Omental fat pad (tissue), 4 donors: ENCODE results near the gene CSMD2. TPM values are rescaled to one million over a fixed set of nuclear protein-coding genes. Genes with fewer than 3 reads are reported as not detected.

Source experiments
- ATAC-seq: fragments of 150-250 bp; one replicate; pipeline ENCODE4 v1.9.1; 2016; ENCODE audit warnings: mild to moderate bottlenecking, moderate library complexity; ENCODE audit not compliant: low FRiP score
- DNase-seq: peaks from one replicate; pipeline ENCODE4 v3.0.0-alpha.2; 2019; ENCODE audit warnings: low spot score
- CTCF ChIP-seq, 3 donors: fragments of 450-650 bp; IDR thresholded peaks; one replicate each; pipeline ENCODE4 v1.5.1; 2016 to 2017; ENCODE audit warnings: antibody characterized with exemption in 3 of 3, mild to moderate bottlenecking in 3 of 3, moderate library complexity in 2 of 3
- total RNA-seq, 4 donors: library from RNA; depleted of rRNA; stranded (reverse); fragments of >200 nt; gene quantifications; one replicate each; pipeline ENCODE4 v1.1.0, GENCODE V29; 2016

Gene CSMD2
- total RNA-seq, 4 donors from 2014 or later: 0.19 to 3.8 (median 0.60) TPM; not detected in 1

GRCh38 chr1:33949570-33949969 lies 215.5 kb downstream of the CSMD2 start:
- DNase-seq: no peak
- no peak for TF ChIP-seq CTCF (IDR thresholded peaks at IDR 0.05)
- ATAC-seq: no peak

- DNase-seq (no peak), ATAC-seq (no peak)
- TF ChIP-seq CTCF (IDR thresholded peaks at IDR 0.05): no peak
Measured at GRCh38 chr1:33948291-33948690, 216.7 kb downstream of the CSMD2 start.

- DNase-seq: no peak
- TF ChIP-seq CTCF (IDR thresholded peaks at IDR 0.05): no peak
- no peak for ATAC-seq
Measured at GRCh38 chr1:33946836-33947235, 218.2 kb downstream of the CSMD2 start.

- DNase-seq: no peak
- no peak for TF ChIP-seq CTCF (IDR thresholded peaks at IDR 0.05)
- ATAC-seq: no peak
Measured at GRCh38 chr1:33944846-33945245, 220.2 kb downstream of the CSMD2 start.

- ATAC-seq (no peak), DNase-seq (no peak)
- TF ChIP-seq CTCF (IDR thresholded peaks at IDR 0.05): no peak
Measured at GRCh38 chr1:33943978-33944377, 221.1 kb downstream of the CSMD2 start.

GRCh38 chr1:33932871-33933270 lies 232.2 kb downstream of the CSMD2 start:
- ATAC-seq (no peak), DNase-seq (no peak)
- no peak for TF ChIP-seq CTCF (IDR thresholded peaks at IDR 0.05)

GRCh38 chr1:33931111-33931475 lies 233.9 kb downstream of the CSMD2 start:
- no peak for DNase-seq
- ATAC-seq: no peak
- TF ChIP-seq CTCF (IDR thresholded peaks at IDR 0.05): no peak
